ENCODE data around the gene SIPA1L3. TPM values are rescaled to one million over a fixed set of nuclear protein-coding genes. Genes with fewer than 3 reads are reported as not detected.
A peak's percentile ranks its signal among the peaks of the same experiment; 100 is the strongest.
"Not testable (repeated sequence)": the region's sequence is repeated elsewhere in the genome, so short reads cannot be mapped to it uniquely, and the experiment has no call there.

SIPA1L3 gene
- total and polyA plus RNA-seq, 2 experiments from 2014 or later: 13.7 to 23.3 TPM

GRCh38 chr19:38228005-38228377 lies 321.0 kb downstream of the SIPA1L3 start:
- 25% methylated on average over 10 of the region's 16 CpGs for WGBS (ENCODE audit: low lambda C conversion rate, missing lambda C conversion rate)
- Histone ChIP-seq H3K27me3 (peaks cover 27% of the 10 kb centered on the region), H3K4me1 (ENCODE audit: insufficient read depth) (peaks cover 12% of the 10 kb centered on the region), H2AFZ (no peak overlapping the region), H3K27ac (no peak overlapping the region), H3K9me2 (replicated peaks; ENCODE audit: insufficient read depth) (no peaks in the 10 kb centered on the region), H3K79me2 (no peaks in the 10 kb centered on the region), H3K9me3 (ENCODE audit: low read depth) (no peaks in the 10 kb centered on the region), H3K36me3 (replicated peaks; ENCODE audit: insufficient read depth, low read depth) (no peaks in the 10 kb centered on the region), H3K4me3 (no peak overlapping the region), H3K4me2 (peak overlapping the region; percentile 93), H4K20me1 (ENCODE audit: insufficient read depth, poor library complexity, severe bottlenecking) (no peaks in the 10 kb centered on the region)
- TF ChIP-seq EZH2 (IDR thresholded peaks at IDR 0.05; ENCODE audit: borderline replicate concordance): no peak
- TF ChIP-seq CTCF (IDR thresholded peaks at IDR 0.05; ENCODE audit: poor library complexity): no peak
- no peak for TF ChIP-seq EZH2phosphoT487 (IDR thresholded peaks at IDR 0.05; ENCODE audit: low read depth, severe bottlenecking, unreplicated experiment)
- DNase-seq (ENCODE audit: low spot score): no peak

- no peak for DNase-seq (ENCODE audit: low spot score)
- H3K9me3 ChIP-seq (ENCODE audit: low read depth): no peaks in the 10 kb centered on the region
- H4K20me1 ChIP-seq (ENCODE audit: insufficient read depth, poor library complexity, severe bottlenecking): no peaks in the 10 kb centered on the region
- no peak overlapping the region for H2AFZ ChIP-seq
- no peak overlapping the region for H3K27ac ChIP-seq
- H3K4me1 ChIP-seq (ENCODE audit: insufficient read depth): peaks cover 12% of the 10 kb centered on the region
- H3K9me2 ChIP-seq (replicated peaks; ENCODE audit: insufficient read depth): no peaks in the 10 kb centered on the region
- 0% methylated on average over 22 of the region's 80 CpGs for WGBS (ENCODE audit: low lambda C conversion rate, missing lambda C conversion rate)
- no peaks in the 10 kb centered on the region for H3K79me2 ChIP-seq
- H3K36me3 ChIP-seq (replicated peaks; ENCODE audit: insufficient read depth, low read depth): no peaks in the 10 kb centered on the region
- TF ChIP-seq CTCF (IDR thresholded peaks at IDR 0.05; ENCODE audit: poor library complexity) (no peak), EZH2 (IDR thresholded peaks at IDR 0.05; ENCODE audit: borderline replicate concordance) (peak; percentile 77), EZH2phosphoT487 (IDR thresholded peaks at IDR 0.05; ENCODE audit: low read depth, severe bottlenecking, unreplicated experiment) (no peak)
- H3K4me2 ChIP-seq: peak overlapping the region; percentile 93
- H3K27me3 ChIP-seq: peaks cover 26% of the 10 kb centered on the region
- peak overlapping the region; percentile 29 for H3K4me3 ChIP-seq
Measured at GRCh38 chr19:38228491-38229439, 321.8 kb downstream of the SIPA1L3 start.

GRCh38 chr19:38229585-38230073 lies 322.6 kb downstream of the SIPA1L3 start:
- Histone ChIP-seq H3K4me3 (no peak overlapping the region), H3K27me3 (peaks cover 26% of the 10 kb centered on the region), H3K27ac (no peak overlapping the region), H3K9me2 (replicated peaks; ENCODE audit: insufficient read depth) (no peaks in the 10 kb centered on the region), H3K9me3 (ENCODE audit: low read depth) (no peaks in the 10 kb centered on the region), H4K20me1 (ENCODE audit: insufficient read depth, poor library complexity, severe bottlenecking) (no peaks in the 10 kb centered on the region), H2AFZ (no peak overlapping the region), H3K4me1 (ENCODE audit: insufficient read depth) (peaks cover 12% of the 10 kb centered on the region), H3K4me2 (peak overlapping the region; percentile 93), H3K36me3 (replicated peaks; ENCODE audit: insufficient read depth, low read depth) (no peaks in the 10 kb centered on the region), H3K79me2 (no peaks in the 10 kb centered on the region)
- 0% methylated on average over 25 of the region's 54 CpGs for WGBS (ENCODE audit: low lambda C conversion rate, missing lambda C conversion rate)
- TF ChIP-seq CTCF (IDR thresholded peaks at IDR 0.05; ENCODE audit: poor library complexity) (no peak), EZH2phosphoT487 (IDR thresholded peaks at IDR 0.05; ENCODE audit: low read depth, severe bottlenecking, unreplicated experiment) (no peak), EZH2 (IDR thresholded peaks at IDR 0.05; ENCODE audit: borderline replicate concordance) (no peak)
- peak; percentile 88 for DNase-seq (ENCODE audit: low spot score)

- peaks cover 12% of the 10 kb centered on the region for H3K4me1 ChIP-seq (ENCODE audit: insufficient read depth)
- not testable (repeated sequence) for H2AFZ ChIP-seq; H3K4me3 ChIP-seq; H3K4me2 ChIP-seq; H3K27ac ChIP-seq; H3K9me3 ChIP-seq (ENCODE audit: low read depth); H3K79me2 ChIP-seq; H4K20me1 ChIP-seq (ENCODE audit: insufficient read depth, poor library complexity, severe bottlenecking); H3K36me3 ChIP-seq (replicated peaks; ENCODE audit: insufficient read depth, low read depth); H3K9me2 ChIP-seq (replicated peaks; ENCODE audit: insufficient read depth); DNase-seq (ENCODE audit: low spot score)
- H3K27me3 ChIP-seq: peaks cover 26% of the 10 kb centered on the region
- WGBS (ENCODE audit: low lambda C conversion rate, missing lambda C conversion rate): 81% methylated on average over 1 of the region's 3 CpGs
Measured at GRCh38 chr19:38230506-38231133, 323.6 kb downstream of the SIPA1L3 start.
